Activated naive CD8-positive, alpha-beta T cell treated with anti-CD3 and anti-CD28 coated beads for 36 hours (primary cell): Measurements from ENCODE around the gene CFAP77. TPM values are rescaled to one million over a fixed set of nuclear protein-coding genes. Genes with fewer than 3 reads are reported as not detected.

Experiments
- DNase-seq: peaks from one replicate; pipeline ENCODE4 v3.0.0; 2021
- H3K27ac Mint-ChIP-seq: one replicate; pipeline ENCODE4 v1.8.0; 2022; ENCODE audit warnings: mild to moderate bottlenecking, moderate library complexity, mixed read lengths
- H3K27me3 Mint-ChIP-seq: one replicate; pipeline ENCODE4 v1.8.0; 2022; ENCODE audit warnings: mild to moderate bottlenecking, mixed read lengths
- H3K36me3 Mint-ChIP-seq: one replicate; pipeline ENCODE4 v1.8.0; 2021; ENCODE audit warnings: mild to moderate bottlenecking, mixed read lengths
- H3K4me1 Mint-ChIP-seq: one replicate; pipeline ENCODE4 v1.8.0; 2021; ENCODE audit warnings: mixed read lengths
- H3K4me3 Mint-ChIP-seq: one replicate; pipeline ENCODE4 v1.8.0; 2022; ENCODE audit warnings: mild to moderate bottlenecking, moderate library complexity, mixed read lengths
- H3K9me3 Mint-ChIP-seq: one replicate; pipeline ENCODE4 v1.8.0; 2022; ENCODE audit warnings: mixed read lengths
- total RNA-seq, 2 experiments: library from RNA; stranded (reverse); gene quantifications; one replicate each; pipeline ENCODE4 v1.2.3, GENCODE V29; 2021

Gene CFAP77
- total RNA-seq, 2 experiments from 2014 or later: not detected

DNA sequence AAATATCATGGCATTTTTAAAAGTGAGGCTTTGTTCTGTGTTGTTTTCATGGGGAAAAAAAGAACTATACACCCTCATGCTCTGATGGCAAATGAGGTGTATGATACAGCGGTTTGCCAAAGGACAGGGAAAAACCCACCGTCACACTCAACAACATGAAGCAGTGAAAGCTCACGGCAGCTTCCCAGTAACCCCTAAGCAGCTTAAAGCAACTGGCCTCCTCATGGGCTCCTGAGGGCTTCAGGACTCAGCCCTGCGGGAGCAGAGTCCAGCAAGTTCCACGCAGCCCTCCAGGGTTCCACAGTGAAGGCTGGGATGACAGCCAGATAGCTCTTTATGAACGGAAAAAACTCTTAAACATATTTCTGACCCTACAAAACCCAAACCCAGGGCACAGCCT, 185.3 kb downstream of the CFAP77 start:
- DNase-seq: no peak
- Mint-ChIP-seq H3K36me3 (peaks cover 53% of the 10 kb centered on the region), H3K9me3 (no peaks in the 10 kb centered on the region), H3K27me3 (peaks cover 23% of the 10 kb centered on the region), H3K4me1 (no peaks in the 10 kb centered on the region), H3K27ac (no peak overlapping the region), H3K4me3 (no peak overlapping the region)

GRCh38 chr9:132596200-132596599, 186.2 kb downstream of the CFAP77 start:
- H3K4me1 Mint-ChIP-seq: no peaks in the 10 kb centered on the region
- no peak for DNase-seq
- H3K9me3 Mint-ChIP-seq: no peaks in the 10 kb centered on the region
- peaks cover 16% of the 10 kb centered on the region for H3K27me3 Mint-ChIP-seq
- peaks cover 61% of the 10 kb centered on the region for H3K36me3 Mint-ChIP-seq
- H3K4me3 Mint-ChIP-seq: no peak overlapping the region
- no peak overlapping the region for H3K27ac Mint-ChIP-seq

DNA sequence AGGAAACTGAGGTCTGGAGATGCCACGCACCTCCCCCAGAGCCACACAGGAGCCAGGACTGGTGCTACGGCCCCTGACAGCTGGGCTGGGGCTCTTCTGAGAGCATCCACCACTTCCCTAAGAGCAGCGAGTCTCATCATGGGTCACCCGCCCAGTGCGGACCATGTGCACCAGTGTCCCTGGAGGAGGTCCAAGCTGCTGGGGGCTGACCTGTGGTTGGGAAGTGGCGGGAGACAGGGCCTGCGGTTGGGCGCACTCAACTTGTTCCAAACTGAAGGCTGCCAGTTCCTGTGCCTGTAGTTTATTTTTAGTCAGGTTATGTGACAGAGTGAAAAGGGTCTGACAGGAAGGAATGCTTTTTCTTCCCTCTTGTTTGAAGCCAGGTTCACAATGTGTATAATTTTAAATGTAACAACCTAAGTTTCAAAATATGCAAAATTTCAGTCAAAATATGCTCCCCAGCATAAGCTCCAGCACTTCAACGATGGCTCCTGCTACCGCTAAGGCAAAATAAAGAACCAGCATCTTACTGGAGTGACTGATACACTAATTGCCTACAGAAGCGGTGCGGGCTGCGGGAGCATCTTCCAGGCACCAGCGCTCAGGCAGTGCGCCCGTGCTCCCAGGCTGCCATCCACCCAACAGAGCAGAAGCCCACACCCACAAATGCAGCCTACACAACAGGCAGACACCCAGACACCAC, 187.2 kb downstream of the CFAP77 start:
- no peak for DNase-seq
- H3K9me3 Mint-ChIP-seq: no peaks in the 10 kb centered on the region
- peaks cover 6% of the 10 kb centered on the region for H3K27me3 Mint-ChIP-seq
- H3K36me3 Mint-ChIP-seq: peaks cover 67% of the 10 kb centered on the region
- H3K4me3 Mint-ChIP-seq: no peak overlapping the region
- H3K27ac Mint-ChIP-seq: no peak overlapping the region
- no peaks in the 10 kb centered on the region for H3K4me1 Mint-ChIP-seq

- Mint-ChIP-seq H3K36me3 (peaks cover 65% of the 10 kb centered on the region), H3K4me1 (peaks cover 5% of the 10 kb centered on the region), H3K9me3 (no peaks in the 10 kb centered on the region), H3K27ac (no peak overlapping the region), H3K4me3 (no peak overlapping the region), H3K27me3 (no peaks in the 10 kb centered on the region)
- no peak for DNase-seq
Observed at GRCh38 chr9:132600326-132600984, 190.4 kb downstream of the CFAP77 start.

GRCh38 chr9:132602207-132602606, 192.2 kb downstream of the CFAP77 start:
- H3K27me3 Mint-ChIP-seq: no peaks in the 10 kb centered on the region
- H3K4me3 Mint-ChIP-seq: no peak overlapping the region
- peaks cover 5% of the 10 kb centered on the region for H3K4me1 Mint-ChIP-seq
- no peaks in the 10 kb centered on the region for H3K9me3 Mint-ChIP-seq
- peaks cover 64% of the 10 kb centered on the region for H3K36me3 Mint-ChIP-seq
- no peak overlapping the region for H3K27ac Mint-ChIP-seq
- DNase-seq: no peak

DNA sequence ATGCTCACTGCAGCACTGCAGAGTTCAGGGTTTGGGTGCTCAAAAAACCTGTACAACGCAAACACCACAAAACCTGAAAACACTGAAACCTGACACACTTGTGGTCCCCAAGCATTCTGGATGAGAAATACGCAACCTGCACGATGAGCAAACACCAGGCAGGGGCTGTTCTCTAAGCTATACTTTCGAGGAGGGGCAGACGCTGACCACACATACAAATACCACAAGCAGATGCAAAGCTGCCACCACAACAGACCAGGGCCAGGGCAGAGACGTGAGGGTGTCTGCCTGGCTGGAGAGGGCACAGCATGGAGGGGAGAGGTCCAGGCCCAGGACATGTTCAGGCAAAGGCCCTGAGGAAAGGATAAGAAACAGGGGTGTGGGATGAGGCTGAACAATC, 195.4 kb downstream of the CFAP77 start:
- peaks cover 5% of the 10 kb centered on the region for H3K4me1 Mint-ChIP-seq
- H3K36me3 Mint-ChIP-seq: peaks cover 56% of the 10 kb centered on the region

DNA sequence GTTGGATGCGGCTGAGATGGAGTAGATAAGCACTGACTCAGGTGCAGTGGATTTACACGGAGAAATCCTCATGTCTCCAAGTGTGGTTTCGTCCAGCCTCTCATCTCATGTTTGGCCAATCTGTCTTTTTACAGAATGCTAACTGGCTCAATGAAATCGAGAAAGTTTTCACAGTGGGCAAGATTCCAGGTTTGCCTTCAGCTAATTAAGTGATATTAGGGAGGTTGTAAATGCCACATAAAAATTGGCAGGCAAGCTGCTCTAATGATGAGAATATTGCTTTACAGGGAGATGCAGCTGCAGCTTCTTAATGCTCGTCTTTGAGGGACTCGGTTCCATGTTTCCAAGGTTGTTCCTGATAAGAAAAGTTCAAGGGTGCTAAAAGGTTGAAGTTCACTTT, 196.1 kb downstream of the CFAP77 start:
- no peak overlapping the region for H3K27ac Mint-ChIP-seq
- DNase-seq: no peak
- H3K4me1 Mint-ChIP-seq: peaks cover 5% of the 10 kb centered on the region
- H3K9me3 Mint-ChIP-seq: no peaks in the 10 kb centered on the region
- H3K36me3 Mint-ChIP-seq: peaks cover 55% of the 10 kb centered on the region
- no peaks in the 10 kb centered on the region for H3K27me3 Mint-ChIP-seq
- H3K4me3 Mint-ChIP-seq: no peak overlapping the region

More for the DNA sequence above, 195.4 kb downstream of the CFAP77 start:
- Mint-ChIP-seq H3K27ac (no peak overlapping the region), H3K27me3 (no peaks in the 10 kb centered on the region), H3K9me3 (no peaks in the 10 kb centered on the region), H3K4me3 (no peak overlapping the region)
- DNase-seq: no peak

- H3K27me3 Mint-ChIP-seq: no peaks in the 10 kb centered on the region
- H3K36me3 Mint-ChIP-seq: peaks cover 47% of the 10 kb centered on the region
- no peak overlapping the region for H3K4me3 Mint-ChIP-seq
- DNase-seq: no peak
- no peaks in the 10 kb centered on the region for H3K4me1 Mint-ChIP-seq
- H3K27ac Mint-ChIP-seq: no peak overlapping the region
- H3K9me3 Mint-ChIP-seq: no peaks in the 10 kb centered on the region
Observed at GRCh38 chr9:132609184-132609583, 199.2 kb downstream of the CFAP77 start.

DNA sequence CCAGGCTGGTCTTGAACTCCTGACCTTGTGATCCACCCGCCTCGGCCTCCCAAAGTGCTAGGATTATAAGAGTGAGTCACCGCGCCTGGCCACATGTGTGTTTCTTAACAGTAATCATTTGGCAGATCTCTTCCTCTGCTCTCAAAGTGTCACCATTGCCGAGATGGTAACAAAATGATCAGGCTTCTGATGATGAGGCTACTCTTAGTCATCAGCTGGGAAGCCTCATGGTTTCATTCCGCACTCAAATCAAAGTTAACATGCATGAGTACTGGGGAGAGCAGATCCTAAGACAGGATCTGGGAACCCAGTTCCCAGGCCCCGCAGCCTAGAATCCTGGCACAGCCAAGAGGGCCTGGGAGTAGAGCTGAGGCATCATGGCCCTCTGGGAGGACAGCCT, 199.8 kb downstream of the CFAP77 start:
- no peaks in the 10 kb centered on the region for H3K27me3 Mint-ChIP-seq

GRCh38 chr9:132610661-132611060, 200.7 kb downstream of the CFAP77 start:
- Mint-ChIP-seq H3K4me3 (no peak overlapping the region), H3K36me3 (peaks cover 49% of the 10 kb centered on the region)
- no peak for DNase-seq

More for the DNA sequence above, 199.8 kb downstream of the CFAP77 start:
- no peaks in the 10 kb centered on the region for H3K9me3 Mint-ChIP-seq
- H3K4me1 Mint-ChIP-seq: no peaks in the 10 kb centered on the region
- no peak overlapping the region for H3K4me3 Mint-ChIP-seq
- H3K27ac Mint-ChIP-seq: no peak overlapping the region
- H3K36me3 Mint-ChIP-seq: peaks cover 53% of the 10 kb centered on the region
- DNase-seq: no peak

DNA sequence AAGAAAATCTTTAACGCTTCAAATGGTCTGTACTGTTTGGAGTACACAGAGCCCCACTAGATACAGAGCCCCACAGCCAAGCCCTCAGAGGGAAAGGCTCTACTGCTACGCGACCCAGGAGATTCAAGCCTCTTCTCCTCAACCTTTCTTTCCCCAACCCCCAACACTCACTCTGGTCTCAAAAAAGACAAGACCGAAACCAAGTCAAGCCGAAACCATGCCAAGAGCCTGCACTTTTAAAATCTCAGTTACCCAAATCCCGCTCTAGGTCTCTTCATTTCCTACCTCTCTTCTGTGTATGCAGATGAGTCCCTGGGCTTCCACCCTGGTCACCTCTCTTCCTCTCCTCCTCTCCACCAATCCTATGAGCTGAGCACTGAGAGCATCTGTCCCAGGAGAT, 204.3 kb downstream of the CFAP77 start:
- peaks cover 49% of the 10 kb centered on the region for H3K36me3 Mint-ChIP-seq
- no peaks in the 10 kb centered on the region for H3K4me1 Mint-ChIP-seq
- no peak overlapping the region for H3K4me3 Mint-ChIP-seq
- H3K9me3 Mint-ChIP-seq: no peaks in the 10 kb centered on the region
- no peaks in the 10 kb centered on the region for H3K27me3 Mint-ChIP-seq
- no peak overlapping the region for H3K27ac Mint-ChIP-seq
- DNase-seq: no peak

More at GRCh38 chr9:132610661-132611060, 200.7 kb downstream of the CFAP77 start:
- H3K4me1 Mint-ChIP-seq: no peaks in the 10 kb centered on the region
- no peaks in the 10 kb centered on the region for H3K27me3 Mint-ChIP-seq
- no peak overlapping the region for H3K27ac Mint-ChIP-seq
- no peaks in the 10 kb centered on the region for H3K9me3 Mint-ChIP-seq

DNA sequence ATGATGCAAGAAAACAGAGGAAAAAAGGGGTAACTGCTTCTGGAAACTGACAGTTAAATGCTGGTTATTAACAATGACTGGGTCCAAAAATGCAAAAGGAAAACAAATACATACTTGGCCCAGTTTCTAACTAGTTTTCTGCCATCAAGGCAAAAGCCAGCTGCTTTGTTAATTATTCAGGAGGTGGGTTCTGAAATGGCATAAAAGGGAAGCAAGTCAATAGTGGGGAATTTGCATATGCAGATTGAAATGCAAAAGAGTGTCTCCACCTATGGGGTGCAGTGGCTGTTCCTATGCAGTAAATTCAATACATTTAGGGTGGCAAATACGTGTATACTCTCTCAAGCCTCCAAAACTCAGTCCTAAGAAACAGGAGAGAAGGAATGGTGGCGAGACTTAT, 205.8 kb downstream of the CFAP77 start:
- DNase-seq: no peak
- H3K36me3 Mint-ChIP-seq: peaks cover 39% of the 10 kb centered on the region
- H3K4me3 Mint-ChIP-seq: no peak overlapping the region
- H3K9me3 Mint-ChIP-seq: no peaks in the 10 kb centered on the region
- H3K27ac Mint-ChIP-seq: no peak overlapping the region
- H3K4me1 Mint-ChIP-seq: no peaks in the 10 kb centered on the region
- H3K27me3 Mint-ChIP-seq: no peaks in the 10 kb centered on the region

- DNase-seq: no peak
- H3K9me3 Mint-ChIP-seq: no peaks in the 10 kb centered on the region
- no peaks in the 10 kb centered on the region for H3K4me1 Mint-ChIP-seq
- H3K36me3 Mint-ChIP-seq: peaks cover 36% of the 10 kb centered on the region
- H3K27me3 Mint-ChIP-seq: no peaks in the 10 kb centered on the region
- no peak overlapping the region for H3K4me3 Mint-ChIP-seq
- no peak overlapping the region for H3K27ac Mint-ChIP-seq
Observed at GRCh38 chr9:132616725-132617124, 206.7 kb downstream of the CFAP77 start.

- no peaks in the 10 kb centered on the region for H3K27me3 Mint-ChIP-seq
- no peak overlapping the region for H3K4me3 Mint-ChIP-seq
- no peaks in the 10 kb centered on the region for H3K9me3 Mint-ChIP-seq
- H3K27ac Mint-ChIP-seq: no peak overlapping the region
- no peak for DNase-seq
- peaks cover 29% of the 10 kb centered on the region for H3K36me3 Mint-ChIP-seq
- H3K4me1 Mint-ChIP-seq: no peaks in the 10 kb centered on the region
Observed at GRCh38 chr9:132622159-132622558, 212.1 kb downstream of the CFAP77 start.
